Right atrium auricular region (tissue), 2 donors: Measurements from ENCODE around the gene MX1. TPM values are rescaled to one million over a fixed set of nuclear protein-coding genes. Genes with fewer than 3 reads are reported as not detected.

ENCODE experiments used
- DNase-seq: peaks from one replicate; pipeline ENCODE4 v3.0.0-alpha.2; 2019; ENCODE audit warnings: low spot score
- H3K27ac ChIP-seq, 2 donors: fragments of 200-600 bp; sonication (generic); 1 replicate in 1 of 2; 2 replicates in 1 of 2; pipeline ENCODE4 v1.5.1; 2016 to 2019
- H3K27me3 ChIP-seq, 2 donors: fragments of 200-600 bp; sonication (generic); one replicate each; pipeline versions ENCODE4 v1.5.1 to v1.6.0; 2017 to 2019
- H3K36me3 ChIP-seq: fragments of 200-600 bp; sonication (generic); one replicate; pipeline ENCODE4 v1.5.1; 2016
- H3K4me1 ChIP-seq, 2 donors: fragments of 200-600 bp; sonication (generic); one replicate each; pipeline versions ENCODE4 v1.5.1 to v1.6.0; 2017 to 2019
- H3K4me3 ChIP-seq, 2 donors: fragments of 200-600 bp; sonication (generic); 1 replicate in 1 of 2; 2 replicates in 1 of 2; pipeline ENCODE4 v1.5.1; 2017 to 2019; ENCODE audit warnings: mild to moderate bottlenecking in 1 of 2, moderate library complexity in 1 of 2
- H3K9me3 ChIP-seq, 2 donors: fragments of 200-600 bp; sonication (generic); one replicate each; pipeline ENCODE4 v1.5.1; 2019
- CTCF ChIP-seq, 2 donors: fragments of 200-600 bp; sonication (generic); IDR thresholded peaks; one replicate each; pipeline ENCODE4 v1.5.1; 2019; ENCODE audit warnings: antibody characterized with exemption in 2 of 2
- total RNA-seq, 2 donors: library from RNA; depleted of rRNA; stranded (reverse); fragments of >200 nt; gene quantifications; one replicate each; pipeline ENCODE4 v1.1.0, GENCODE V29; 2016

Gene MX1
- total RNA-seq, 2 donors from 2014 or later: 6.9 to 8.5 TPM

DNA sequence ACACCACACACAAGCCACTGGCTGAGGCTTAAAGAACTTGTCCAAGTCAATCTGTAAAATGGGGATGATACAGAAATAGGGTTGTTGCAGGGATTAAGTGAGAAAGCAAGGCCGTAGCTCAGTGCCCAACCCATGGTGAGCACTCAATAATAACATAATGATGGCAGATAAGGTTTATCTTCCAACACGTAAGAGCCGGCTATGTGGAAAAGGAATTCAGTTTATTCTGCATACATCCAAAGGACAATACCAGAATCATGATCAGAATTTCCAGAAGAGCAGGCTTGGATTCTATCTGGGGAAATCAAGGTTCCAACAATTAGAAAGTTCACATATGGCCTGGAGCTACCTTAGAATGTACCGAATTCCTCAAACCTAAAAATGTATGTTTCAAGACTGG, 77.3 kb downstream of the MX1 start:
- H3K27ac ChIP-seq: no peak overlapping the region
- no peak overlapping the region for H3K4me3 ChIP-seq
- H3K4me1 ChIP-seq: peaks cover 0 to 17% of the 10 kb centered on the region in 2 donors
- DNase-seq: no peak
- no peak for TF ChIP-seq CTCF (IDR thresholded peaks at IDR 0.05)
- H3K36me3 ChIP-seq: no peaks in the 10 kb centered on the region
- no peaks in the 10 kb centered on the region for H3K9me3 ChIP-seq
- peaks cover 0 to 15% of the 10 kb centered on the region in 2 donors for H3K27me3 ChIP-seq

DNA sequence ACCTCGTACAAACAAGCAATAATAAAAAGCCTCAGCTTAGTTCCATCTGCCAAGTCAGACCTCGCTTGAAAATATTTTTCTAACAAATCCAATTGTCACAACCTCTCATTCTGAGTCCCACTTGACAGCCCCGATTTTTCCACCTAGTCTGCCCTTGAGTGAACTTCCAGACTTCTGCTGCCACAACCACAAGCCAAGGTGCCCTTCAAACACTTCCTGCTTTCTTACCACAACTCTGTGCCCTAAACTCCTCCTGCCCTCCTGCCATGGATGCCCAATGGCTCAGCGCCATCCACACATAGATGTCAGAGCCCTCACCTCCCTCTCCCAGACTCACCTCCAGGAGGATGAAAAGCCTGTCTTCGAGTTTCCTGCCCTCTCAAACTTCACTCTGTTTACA, 78.0 kb downstream of the MX1 start:
- Histone ChIP-seq H3K9me3 (no peaks in the 10 kb centered on the region), H3K4me1 (peaks cover 0 to 21% of the 10 kb centered on the region in 2 donors), H3K27ac (no peak overlapping the region), H3K4me3 (no peak overlapping the region), H3K36me3 (no peaks in the 10 kb centered on the region), H3K27me3 (peaks cover 0 to 18% of the 10 kb centered on the region in 2 donors)
- no peak for DNase-seq
- TF ChIP-seq CTCF (IDR thresholded peaks at IDR 0.05): no peak

GRCh38 chr21:41506005-41506594, 80.1 kb downstream of the MX1 start:
- Histone ChIP-seq H3K4me3 (no peak overlapping the region), H3K9me3 (no peaks in the 10 kb centered on the region), H3K36me3 (no peaks in the 10 kb centered on the region), H3K27me3 (peaks cover 0 to 18% of the 10 kb centered on the region in 2 donors), H3K4me1 (peaks cover 0 to 21% of the 10 kb centered on the region in 2 donors), H3K27ac (no peak overlapping the region)
- no peak for DNase-seq
- TF ChIP-seq CTCF (IDR thresholded peaks at IDR 0.05): no peak

DNA sequence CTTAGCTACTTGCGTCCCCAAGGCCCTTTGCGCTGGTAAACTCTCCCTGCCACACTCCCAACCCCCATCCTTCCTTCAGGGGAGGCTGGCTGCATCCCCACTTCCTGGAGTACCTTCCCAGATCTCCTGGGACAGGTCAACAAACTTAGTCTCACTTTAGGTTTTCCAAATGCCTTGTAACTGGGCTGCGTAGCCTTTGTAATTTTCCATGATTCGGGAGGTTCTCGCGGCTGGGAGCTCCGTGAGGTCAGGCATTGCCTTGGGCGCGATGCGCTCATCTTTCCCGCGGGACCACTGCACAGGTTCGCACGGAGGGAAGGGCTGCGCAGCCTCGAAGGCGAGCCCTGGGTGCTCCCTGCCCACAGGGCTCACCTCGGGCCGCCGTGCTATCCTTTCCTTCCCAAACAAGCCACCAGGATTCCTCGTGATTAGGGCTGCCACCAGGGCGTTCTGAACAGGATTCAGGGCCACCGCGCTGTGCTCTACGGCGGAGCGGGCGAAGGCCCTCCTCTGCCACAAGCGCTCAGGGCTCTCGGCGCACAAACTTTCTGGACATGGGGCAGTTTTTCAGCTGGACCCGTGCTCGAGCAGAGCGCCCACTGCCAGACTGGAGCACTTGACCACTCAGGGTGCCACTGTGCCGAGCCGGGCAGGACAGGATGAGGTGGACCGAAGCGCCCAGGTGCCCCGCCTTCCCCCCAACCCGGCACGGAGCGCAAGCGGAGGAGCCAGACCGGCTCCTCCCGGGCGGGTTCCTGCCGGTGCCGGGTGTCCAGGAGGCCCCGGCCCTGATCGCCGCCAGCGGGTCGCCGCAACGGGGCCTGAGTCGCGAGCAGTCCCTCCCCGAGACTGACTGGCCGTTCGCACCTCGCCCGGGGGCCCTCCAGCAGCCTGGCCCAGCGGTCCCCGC, 80.8 kb downstream of the MX1 start:
- no peak overlapping the region for H3K27ac ChIP-seq
- H3K9me3 ChIP-seq: no peaks in the 10 kb centered on the region
- peaks cover 0 to 18% of the 10 kb centered on the region in 2 donors for H3K27me3 ChIP-seq
- no peak for TF ChIP-seq CTCF (IDR thresholded peaks at IDR 0.05)
- no peak for DNase-seq
- H3K4me3 ChIP-seq: peak overlapping the region in 1 of 2 donors; percentile 42
- H3K36me3 ChIP-seq: no peaks in the 10 kb centered on the region
- H3K4me1 ChIP-seq: peaks cover 0 to 21% of the 10 kb centered on the region in 2 donors

GRCh38 chr21:41507521-41508414, 81.7 kb downstream of the MX1 start, which contains the start of gene TMPRSS2:
TSS of gene TMPRSS2 (minus strand) at chr21:41508158. CDS start at chr21:41498133, 10,025 bp downstream.
- Histone ChIP-seq H3K4me1 (peaks cover 0 to 21% of the 10 kb centered on the region in 2 donors), H3K27ac (no peak within 1 kb of the TSS), H3K27me3 (peaks cover 0 to 18% of the 10 kb centered on the region in 2 donors), H3K4me3 (peak within 1 kb of the TSS in 1 of 2 donors; percentile 42), H3K9me3 (no peaks in the 10 kb centered on the region), H3K36me3 (no peaks in the 10 kb centered on the region)
- DNase-seq: no peak
- no peak for TF ChIP-seq CTCF (IDR thresholded peaks at IDR 0.05)
